NCI-H1694 treated with DMSO at 0.1 percent for 48 hours (cell line): ENCODE measurements around the gene SLC25A21.
A peak's percentile ranks its signal among the peaks of the same experiment; 100 is the strongest.
"Not testable (repeated sequence)": the region's sequence is repeated elsewhere in the genome, so short reads cannot be mapped to it uniquely, and the experiment has no call there.

Experiments used
- DNase-seq: peaks from one replicate; lab custom pipeline; 2025; lab: John Stamatoyannopoulos, UW

SLC25A21 gene

GRCh38 chr14:37172024-37172869 lies at the start of gene SLC25A21:
SLC25A21 (minus strand) TSS chr14:37172606.
- peak; percentile 82 for DNase-seq

- no peak for DNase-seq
Observed at GRCh38 chr14:37221073-37221472, 48.7 kb upstream of the SLC25A21 start.

GRCh38 chr14:37215345-37215744 lies 42.9 kb upstream of the SLC25A21 start:
- no peak for DNase-seq

- DNase-seq = no peak
Observed at GRCh38 chr14:37213016-37213415, 40.6 kb upstream of the SLC25A21 start.

- DNase-seq = no peak
Observed at GRCh38 chr14:37210448-37210847, 38.0 kb upstream of the SLC25A21 start.

GRCh38 chr14:37209617-37210016 lies 37.2 kb upstream of the SLC25A21 start:
- DNase-seq = not testable (repeated sequence)

- not testable (repeated sequence) for DNase-seq
Observed at GRCh38 chr14:37205623-37206605, 33.5 kb upstream of the SLC25A21 start.

GRCh38 chr14:37203423-37203822 lies 31.0 kb upstream of the SLC25A21 start:
- no peak for DNase-seq

- DNase-seq = no peak
Observed at GRCh38 chr14:37202812-37203211, 30.4 kb upstream of the SLC25A21 start.

GRCh38 chr14:37202265-37202664 lies 29.9 kb upstream of the SLC25A21 start:
- DNase-seq = no peak

GRCh38 chr14:37201724-37202123 lies 29.3 kb upstream of the SLC25A21 start:
- no peak for DNase-seq

- DNase-seq = no peak
Observed at GRCh38 chr14:37198907-37199306, 26.5 kb upstream of the SLC25A21 start.

- no peak for DNase-seq
Observed at GRCh38 chr14:37198273-37198598, 25.8 kb upstream of the SLC25A21 start.

- peak; percentile 73 for DNase-seq
Observed at GRCh38 chr14:37197421-37198272, 25.2 kb upstream of the SLC25A21 start, which contains the start of gene MIPOL1. MIPOL1 (plus strand) TSS chr14:37197937; CDS start chr14:37247889, 49,952 bp downstream.

GRCh38 chr14:37196604-37197420 lies 24.4 kb upstream of the SLC25A21 start:
- no peak for DNase-seq

GRCh38 chr14:37195327-37195726 lies 22.9 kb upstream of the SLC25A21 start:
- no peak for DNase-seq

GRCh38 chr14:37194698-37195097 lies 22.3 kb upstream of the SLC25A21 start:
- no peak for DNase-seq

GRCh38 chr14:37189733-37190132 lies 17.3 kb upstream of the SLC25A21 start:
- not testable (repeated sequence) for DNase-seq

GRCh38 chr14:37187840-37188577 lies 15.6 kb upstream of the SLC25A21 start:
- DNase-seq = not testable (repeated sequence)

GRCh38 chr14:37187294-37187693 lies 14.9 kb upstream of the SLC25A21 start:
- DNase-seq = no peak
